ENCODE measurements around the gene SNX17. TPM values are rescaled to one million over a fixed set of nuclear protein-coding genes. Genes with fewer than 3 reads are reported as not detected.

The SNX17 gene
- total and polyA plus RNA-seq, 2 of the 13 experiments (the other 11 are each of a cell fraction or from before 2014, with no cell fraction given): 75.0 to 109 TPM

DNA sequence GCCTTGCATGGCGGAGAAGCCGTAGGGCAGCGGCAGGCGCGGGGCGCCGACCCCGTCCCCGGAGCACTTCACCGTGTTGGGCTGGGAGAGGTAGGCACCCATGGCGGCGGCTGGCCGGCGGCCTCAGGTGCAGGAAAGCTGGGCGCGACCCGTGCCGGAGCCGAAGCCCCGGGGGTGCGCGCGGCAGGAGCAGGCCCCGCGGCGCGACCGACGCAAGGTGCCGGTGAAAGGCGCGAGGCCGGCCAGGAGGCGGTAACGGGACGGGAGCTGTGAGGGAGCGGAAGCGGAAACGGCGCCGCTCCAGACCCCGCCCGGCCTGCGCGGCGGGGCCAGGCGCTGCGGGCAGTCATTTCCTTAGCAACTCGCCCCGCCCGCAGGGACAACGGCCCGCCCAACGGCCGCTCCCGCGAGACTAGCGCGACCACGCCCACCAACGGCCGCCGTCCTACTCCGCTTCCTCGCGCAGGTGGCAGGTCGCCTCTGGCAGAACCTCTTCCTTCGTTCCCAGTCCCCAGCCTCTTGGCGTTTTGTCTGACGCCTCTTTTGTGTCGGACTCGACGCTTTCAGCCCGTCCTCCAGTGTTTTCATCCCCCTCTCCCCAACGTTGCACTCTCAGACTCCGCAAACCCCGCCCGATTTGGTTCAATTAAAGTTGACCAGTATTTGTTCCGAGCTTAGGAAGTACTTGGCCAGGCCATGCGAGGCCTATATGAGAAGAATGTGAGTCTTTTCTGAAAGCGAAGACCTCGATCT is 39.1 kb downstream of the SNX17 start, which contains the start of gene PPM1G (continued):
- TF ChIP-seq, protein P1, sequence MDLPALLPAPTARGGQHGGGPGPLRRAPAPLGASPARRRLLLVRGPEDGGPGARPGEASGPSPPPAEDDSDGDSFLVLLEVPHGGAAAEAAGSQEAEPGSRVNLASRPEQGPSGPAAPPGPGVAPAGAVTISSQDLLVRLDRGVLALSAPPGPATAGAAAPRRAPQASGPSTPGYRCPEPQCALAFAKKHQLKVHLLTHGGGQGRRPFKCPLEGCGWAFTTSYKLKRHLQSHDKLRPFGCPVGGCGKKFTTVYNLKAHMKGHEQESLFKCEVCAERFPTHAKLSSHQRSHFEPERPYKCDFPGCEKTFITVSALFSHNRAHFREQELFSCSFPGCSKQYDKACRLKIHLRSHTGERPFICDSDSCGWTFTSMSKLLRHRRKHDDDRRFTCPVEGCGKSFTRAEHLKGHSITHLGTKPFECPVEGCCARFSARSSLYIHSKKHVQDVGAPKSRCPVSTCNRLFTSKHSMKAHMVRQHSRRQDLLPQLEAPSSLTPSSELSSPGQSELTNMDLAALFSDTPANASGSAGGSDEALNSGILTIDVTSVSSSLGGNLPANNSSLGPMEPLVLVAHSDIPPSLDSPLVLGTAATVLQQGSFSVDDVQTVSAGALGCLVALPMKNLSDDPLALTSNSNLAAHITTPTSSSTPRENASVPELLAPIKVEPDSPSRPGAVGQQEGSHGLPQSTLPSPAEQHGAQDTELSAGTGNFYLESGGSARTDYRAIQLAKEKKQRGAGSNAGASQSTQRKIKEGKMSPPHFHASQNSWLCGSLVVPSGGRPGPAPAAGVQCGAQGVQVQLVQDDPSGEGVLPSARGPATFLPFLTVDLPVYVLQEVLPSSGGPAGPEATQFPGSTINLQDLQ (CRISPR knock-in tag; IDR thresholded peaks at IDR 0.05): peak; percentile 89; the same call in 1 of the 2 replicates
- TF ChIP-seq, protein P2, sequence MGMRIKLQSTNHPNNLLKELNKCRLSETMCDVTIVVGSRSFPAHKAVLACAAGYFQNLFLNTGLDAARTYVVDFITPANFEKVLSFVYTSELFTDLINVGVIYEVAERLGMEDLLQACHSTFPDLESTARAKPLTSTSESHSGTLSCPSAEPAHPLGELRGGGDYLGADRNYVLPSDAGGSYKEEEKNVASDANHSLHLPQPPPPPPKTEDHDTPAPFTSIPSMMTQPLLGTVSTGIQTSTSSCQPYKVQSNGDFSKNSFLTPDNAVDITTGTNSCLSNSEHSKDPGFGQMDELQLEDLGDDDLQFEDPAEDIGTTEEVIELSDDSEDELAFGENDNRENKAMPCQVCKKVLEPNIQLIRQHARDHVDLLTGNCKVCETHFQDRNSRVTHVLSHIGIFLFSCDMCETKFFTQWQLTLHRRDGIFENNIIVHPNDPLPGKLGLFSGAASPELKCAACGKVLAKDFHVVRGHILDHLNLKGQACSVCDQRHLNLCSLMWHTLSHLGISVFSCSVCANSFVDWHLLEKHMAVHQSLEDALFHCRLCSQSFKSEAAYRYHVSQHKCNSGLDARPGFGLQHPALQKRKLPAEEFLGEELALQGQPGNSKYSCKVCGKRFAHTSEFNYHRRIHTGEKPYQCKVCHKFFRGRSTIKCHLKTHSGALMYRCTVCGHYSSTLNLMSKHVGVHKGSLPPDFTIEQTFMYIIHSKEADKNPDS (CRISPR knock-in tag; IDR thresholded peaks at IDR 0.05): no peak
- TF ChIP-seq LCORL (IDR thresholded peaks at IDR 0.05) (no peak), LCORL (CRISPR knock-in tag; IDR thresholded peaks at IDR 0.05) (peak; percentile 80), NRL (CRISPR knock-in tag; IDR thresholded peaks at IDR 0.05; ENCODE audit: borderline replicate concordance) (peak; percentile 73; the same call in 1 of the 2 replicates), JUN (CRISPR knock-in tag; IDR thresholded peaks at IDR 0.05) (peak; percentile 65; the same call in 1 of the 2 replicates), ZFX (CRISPR knock-in tag; IDR thresholded peaks at IDR 0.05; ENCODE audit: low read depth) (peak; percentile 96), ZNF143 (CRISPR knock-in tag; IDR thresholded peaks at IDR 0.05) (peak; percentile 58), KMT2A (CRISPR knock-in tag; IDR thresholded peaks at IDR 0.05) (peak; percentile 82), HES4 (CRISPR knock-in tag; IDR thresholded peaks at IDR 0.05; ENCODE audit: borderline replicate concordance) (peak; percentile 75), BRCA1 (CRISPR knock-in tag; IDR thresholded peaks at IDR 0.05) (no peak), TEAD2 (CRISPR knock-in tag; IDR thresholded peaks at IDR 0.05) (peak; percentile 90; the same call in 1 of the 2 replicates), ZNF563 (CRISPR knock-in tag; IDR thresholded peaks at IDR 0.05) (peak; percentile 99), MTA3 (CRISPR knock-in tag; IDR thresholded peaks at IDR 0.05) (no peak)
- TF ChIP-seq, protein P3, sequence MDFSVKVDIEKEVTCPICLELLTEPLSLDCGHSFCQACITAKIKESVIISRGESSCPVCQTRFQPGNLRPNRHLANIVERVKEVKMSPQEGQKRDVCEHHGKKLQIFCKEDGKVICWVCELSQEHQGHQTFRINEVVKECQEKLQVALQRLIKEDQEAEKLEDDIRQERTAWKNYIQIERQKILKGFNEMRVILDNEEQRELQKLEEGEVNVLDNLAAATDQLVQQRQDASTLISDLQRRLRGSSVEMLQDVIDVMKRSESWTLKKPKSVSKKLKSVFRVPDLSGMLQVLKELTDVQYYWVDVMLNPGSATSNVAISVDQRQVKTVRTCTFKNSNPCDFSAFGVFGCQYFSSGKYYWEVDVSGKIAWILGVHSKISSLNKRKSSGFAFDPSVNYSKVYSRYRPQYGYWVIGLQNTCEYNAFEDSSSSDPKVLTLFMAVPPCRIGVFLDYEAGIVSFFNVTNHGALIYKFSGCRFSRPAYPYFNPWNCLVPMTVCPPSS (IDR thresholded peaks at IDR 0.05): no peak
- TF ChIP-seq, protein P4, sequence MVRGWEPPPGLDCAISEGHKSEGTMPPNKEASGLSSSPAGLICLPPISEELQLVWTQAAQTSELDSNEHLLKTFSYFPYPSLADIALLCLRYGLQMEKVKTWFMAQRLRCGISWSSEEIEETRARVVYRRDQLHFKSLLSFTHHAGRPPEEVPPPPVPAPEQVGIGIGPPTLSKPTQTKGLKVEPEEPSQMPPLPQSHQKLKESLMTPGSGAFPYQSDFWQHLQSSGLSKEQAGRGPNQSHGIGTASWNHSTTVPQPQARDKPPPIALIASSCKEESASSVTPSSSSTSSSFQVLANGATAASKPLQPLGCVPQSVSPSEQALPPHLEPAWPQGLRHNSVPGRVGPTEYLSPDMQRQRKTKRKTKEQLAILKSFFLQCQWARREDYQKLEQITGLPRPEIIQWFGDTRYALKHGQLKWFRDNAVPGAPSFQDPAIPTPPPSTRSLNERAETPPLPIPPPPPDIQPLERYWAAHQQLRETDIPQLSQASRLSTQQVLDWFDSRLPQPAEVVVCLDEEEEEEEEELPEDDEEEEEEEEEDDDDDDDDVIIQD (CRISPR knock-in tag; IDR thresholded peaks at IDR 0.05; ENCODE audit: low read depth): peak; percentile 68; the same call in 1 of the 2 replicates

All from HepG2 (cell line).